Measurements from ENCODE around the gene LHFPL6. TPM values are rescaled to one million over a fixed set of nuclear protein-coding genes. Genes with fewer than 3 reads are reported as not detected.
A peak's percentile ranks its signal among the peaks of the same experiment; 100 is the strongest.

Gene LHFPL6
- total RNA-seq, 1 donor from 2014 or later, result 37.7 TPM

- no peak for DNase-seq (ENCODE audit: low read depth, low spot score)
- no peak overlapping the region for H3K4me3 Mint-ChIP-seq
- H3K36me3 Mint-ChIP-seq (ENCODE audit: low read depth), result no peaks in the 10 kb centered on the region
- peaks cover 7% of the 10 kb centered on the region for H3K9me3 Mint-ChIP-seq
- H3K27me3 Mint-ChIP-seq (ENCODE audit: low read depth), result no peaks in the 10 kb centered on the region
- TF ChIP-seq, protein P1, sequence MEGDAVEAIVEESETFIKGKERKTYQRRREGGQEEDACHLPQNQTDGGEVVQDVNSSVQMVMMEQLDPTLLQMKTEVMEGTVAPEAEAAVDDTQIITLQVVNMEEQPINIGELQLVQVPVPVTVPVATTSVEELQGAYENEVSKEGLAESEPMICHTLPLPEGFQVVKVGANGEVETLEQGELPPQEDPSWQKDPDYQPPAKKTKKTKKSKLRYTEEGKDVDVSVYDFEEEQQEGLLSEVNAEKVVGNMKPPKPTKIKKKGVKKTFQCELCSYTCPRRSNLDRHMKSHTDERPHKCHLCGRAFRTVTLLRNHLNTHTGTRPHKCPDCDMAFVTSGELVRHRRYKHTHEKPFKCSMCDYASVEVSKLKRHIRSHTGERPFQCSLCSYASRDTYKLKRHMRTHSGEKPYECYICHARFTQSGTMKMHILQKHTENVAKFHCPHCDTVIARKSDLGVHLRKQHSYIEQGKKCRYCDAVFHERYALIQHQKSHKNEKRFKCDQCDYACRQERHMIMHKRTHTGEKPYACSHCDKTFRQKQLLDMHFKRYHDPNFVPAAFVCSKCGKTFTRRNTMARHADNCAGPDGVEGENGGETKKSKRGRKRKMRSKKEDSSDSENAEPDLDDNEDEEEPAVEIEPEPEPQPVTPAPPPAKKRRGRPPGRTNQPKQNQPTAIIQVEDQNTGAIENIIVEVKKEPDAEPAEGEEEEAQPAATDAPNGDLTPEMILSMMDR (conservative IDR thresholded peaks at IDR 0.05), result no peak
- H3K27ac Mint-ChIP-seq (ENCODE audit: unreplicated experiment), result no peak overlapping the region
- H3K4me1 Mint-ChIP-seq, result peaks cover 6% of the 10 kb centered on the region
Measured at GRCh38 chr13:39632994-39633393, 30.0 kb upstream of the LHFPL6 start.

DNA sequence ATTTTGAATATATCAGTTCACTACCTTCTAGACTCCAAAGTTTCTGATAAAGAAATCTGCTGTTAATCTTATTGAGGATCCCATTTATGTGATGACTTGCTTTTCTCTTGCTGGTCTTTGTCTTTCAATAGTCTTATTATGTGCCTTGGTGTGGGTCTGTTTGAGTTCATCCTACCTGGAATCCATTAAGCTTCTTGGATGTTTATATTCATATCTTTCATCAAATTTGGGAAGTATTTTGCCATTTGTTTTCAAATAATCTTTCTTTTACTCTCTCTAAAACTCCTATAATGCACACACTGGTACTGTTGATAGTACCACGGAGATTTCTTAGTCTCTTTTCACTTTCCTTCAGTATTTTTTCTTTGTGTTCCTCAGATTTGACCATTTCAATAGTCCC, 28.3 kb upstream of the LHFPL6 start:
- Mint-ChIP-seq H3K27me3 (ENCODE audit: low read depth) (no peaks in the 10 kb centered on the region), H3K4me1 (peaks cover 6% of the 10 kb centered on the region), H3K27ac (ENCODE audit: unreplicated experiment) (no peak overlapping the region), H3K36me3 (ENCODE audit: low read depth) (no peaks in the 10 kb centered on the region), H3K9me3 (peaks cover 7% of the 10 kb centered on the region), H3K4me3 (no peak overlapping the region)
- TF ChIP-seq, protein P1 (conservative IDR thresholded peaks at IDR 0.05), result no peak
- DNase-seq (ENCODE audit: low read depth, low spot score), result no peak

- Mint-ChIP-seq H3K4me3 (no peak overlapping the region), H3K4me1 (peaks cover 1% of the 10 kb centered on the region), H3K9me3 (peaks cover 7% of the 10 kb centered on the region), H3K27me3 (ENCODE audit: low read depth) (no peaks in the 10 kb centered on the region), H3K27ac (ENCODE audit: unreplicated experiment) (no peak overlapping the region), H3K36me3 (ENCODE audit: low read depth) (no peaks in the 10 kb centered on the region)
- TF ChIP-seq, protein P1 (conservative IDR thresholded peaks at IDR 0.05), result no peak
- no peak for DNase-seq (ENCODE audit: low read depth, low spot score)
Measured at GRCh38 chr13:39623466-39623865, 20.5 kb upstream of the LHFPL6 start.

DNA sequence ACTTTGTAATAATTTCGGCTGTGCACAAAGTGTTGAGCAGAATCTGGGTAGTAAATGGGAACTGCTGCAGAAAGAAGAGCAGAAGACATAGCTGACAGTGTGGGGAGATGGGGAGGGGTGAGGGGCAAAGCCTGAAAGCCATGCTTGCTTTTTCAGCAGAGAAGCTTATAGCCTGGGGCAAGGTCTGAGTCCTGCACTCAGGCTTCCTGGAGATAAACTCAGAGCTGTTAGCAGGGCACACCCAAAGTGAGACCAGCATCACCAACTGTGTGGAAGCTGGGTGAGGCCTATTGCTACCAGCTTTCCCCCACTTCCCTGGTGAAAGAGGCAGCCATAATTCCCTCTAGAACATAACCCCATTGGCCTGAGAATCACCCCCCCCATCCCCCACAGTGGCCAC, 15.6 kb upstream of the LHFPL6 start:
- Mint-ChIP-seq H3K9me3 (peaks cover 7% of the 10 kb centered on the region), H3K4me3 (no peak overlapping the region), H3K4me1 (peaks cover 5% of the 10 kb centered on the region), H3K27me3 (ENCODE audit: low read depth) (no peaks in the 10 kb centered on the region), H3K36me3 (ENCODE audit: low read depth) (no peaks in the 10 kb centered on the region), H3K27ac (ENCODE audit: unreplicated experiment) (no peak overlapping the region)
- TF ChIP-seq, protein P1 (conservative IDR thresholded peaks at IDR 0.05), result no peak
- DNase-seq (ENCODE audit: low read depth, low spot score), result no peak

DNA sequence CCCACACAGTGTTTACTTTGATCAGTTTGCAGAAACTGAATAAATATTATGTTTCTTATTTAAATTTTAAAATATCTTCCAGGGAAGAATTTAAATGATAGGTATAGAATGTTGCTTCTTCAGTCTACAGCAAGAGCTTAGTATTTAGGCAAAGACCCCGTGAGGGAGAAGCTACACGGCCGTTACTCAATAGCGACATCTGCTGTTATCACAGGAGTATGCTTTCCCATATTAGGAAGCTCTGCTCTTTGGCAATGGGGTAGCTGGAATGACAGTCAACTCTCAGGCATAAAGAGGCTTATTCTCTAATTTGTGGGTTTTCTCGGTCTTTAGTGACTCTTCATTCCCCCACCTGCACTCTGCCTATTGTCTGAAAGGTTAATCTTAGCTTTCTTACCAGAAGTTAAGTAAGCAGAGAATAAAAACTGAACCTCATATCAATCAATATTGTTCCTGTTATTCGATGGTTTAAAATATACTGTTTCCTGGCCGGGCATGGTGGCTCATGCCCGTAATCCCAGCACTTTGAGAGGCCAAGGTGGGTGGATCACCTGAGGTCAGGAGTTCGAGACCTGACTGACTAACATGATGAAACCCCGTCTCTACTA, 13.2 kb upstream of the LHFPL6 start:
- TF ChIP-seq, protein P1 (conservative IDR thresholded peaks at IDR 0.05), result peak; percentile 94
- Mint-ChIP-seq H3K27me3 (ENCODE audit: low read depth) (no peaks in the 10 kb centered on the region), H3K27ac (ENCODE audit: unreplicated experiment) (no peak overlapping the region), H3K4me3 (no peak overlapping the region), H3K36me3 (ENCODE audit: low read depth) (no peaks in the 10 kb centered on the region), H3K9me3 (peaks cover 5% of the 10 kb centered on the region), H3K4me1 (peaks cover 14% of the 10 kb centered on the region)
- DNase-seq (ENCODE audit: low read depth, low spot score), result peak; percentile 54

All from neural crest cell (in vitro differentiated cells).